ENCODE data around the gene RXRG.

DNA sequence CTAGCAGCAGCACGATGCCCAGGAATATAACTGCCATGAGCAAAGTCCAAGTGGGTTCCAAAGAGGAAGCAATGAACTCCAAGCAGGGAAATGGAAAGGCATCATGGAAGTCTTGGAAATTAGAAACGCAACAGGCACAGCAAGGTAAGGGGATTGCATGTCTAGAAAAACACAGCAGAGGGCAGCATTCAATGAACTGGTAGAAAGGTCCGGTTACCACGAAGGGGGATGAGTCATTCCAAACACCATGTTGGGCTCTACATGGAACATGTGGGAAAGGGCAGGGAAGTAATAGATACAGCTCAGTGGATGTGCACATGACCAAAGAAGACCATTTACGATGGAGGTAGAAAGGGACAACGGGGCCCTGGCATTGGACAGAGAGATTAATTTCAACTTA, 36.4 kb downstream of the RXRG start:
- TF ChIP-seq EZH2 (IDR thresholded peaks at IDR 0.05; ENCODE audit: low read depth, low read length, severe bottlenecking), result no peak
- TF ChIP-seq POLR2AphosphoS5 (IDR thresholded peaks at IDR 0.05; ENCODE audit: low read depth, low read length), result no peak
- TF ChIP-seq CTCF (IDR thresholded peaks at IDR 0.05; ENCODE audit: control extremely low read depth in 1 of 3, insufficient read depth in 1 of 3, low read depth in 1 of 3, low read length in 3 of 3), result peak; percentile 30 to 87 (median 65)
- TF ChIP-seq CREB1 (IDR thresholded peaks at IDR 0.05), result no peak
- TF ChIP-seq, protein P1, sequence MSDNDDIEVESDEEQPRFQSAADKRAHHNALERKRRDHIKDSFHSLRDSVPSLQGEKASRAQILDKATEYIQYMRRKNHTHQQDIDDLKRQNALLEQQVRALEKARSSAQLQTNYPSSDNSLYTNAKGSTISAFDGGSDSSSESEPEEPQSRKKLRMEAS (IDR thresholded peaks at IDR 0.05), result peak; percentile 34; the same call in 1 of the 2 replicates
- peak; percentile 73 to 82 for TF ChIP-seq RAD21 (IDR thresholded peaks at IDR 0.05 in 1 of 2, conservative IDR thresholded peaks at IDR 0.05 in 1 of 2; ENCODE audit: low read depth in 2 of 2, low read length in 2 of 2)
- no peak for TF ChIP-seq SP2 (IDR thresholded peaks at IDR 0.05; ENCODE audit: low read length)
- TF ChIP-seq BACH1 (IDR thresholded peaks at IDR 0.05; ENCODE audit: low read length), result no peak
- TF ChIP-seq YY1 (IDR thresholded peaks at IDR 0.05; ENCODE audit: low read depth, low read length), result peak; percentile 66
- TF ChIP-seq BCL11A (IDR thresholded peaks at IDR 0.05; ENCODE audit: low read depth in 2 of 2, low read length in 2 of 2), result no peak
- no peak for TF ChIP-seq CBX5 (IDR thresholded peaks at IDR 0.05; ENCODE audit: low read depth, low read length)
